ENCODE results near the gene NFAM1.

The NFAM1 gene

GRCh38 chr22:42336527-42337227 lies 95.5 kb downstream of the NFAM1 start:
- Mint-ChIP-seq H3K36me3 (ENCODE audit: low read depth) (no peaks in the 10 kb centered on the region), H3K4me3 (no peak overlapping the region), H3K27me3 (ENCODE audit: low read depth) (peaks cover 9% of the 10 kb centered on the region), H3K4me1 (ENCODE audit: low read depth) (no peaks in the 10 kb centered on the region), H3K9me3 (no peaks in the 10 kb centered on the region), H3K27ac (no peak overlapping the region)

- no peak overlapping the region for H3K4me3 Mint-ChIP-seq
- no peaks in the 10 kb centered on the region for H3K36me3 Mint-ChIP-seq (ENCODE audit: low read depth)
- no peaks in the 10 kb centered on the region for H3K9me3 Mint-ChIP-seq
- H3K27ac Mint-ChIP-seq = no peak overlapping the region
- peaks cover 5% of the 10 kb centered on the region for H3K27me3 Mint-ChIP-seq (ENCODE audit: low read depth)
- H3K4me1 Mint-ChIP-seq (ENCODE audit: low read depth) = no peaks in the 10 kb centered on the region
These were observed 96.3 kb downstream of the NFAM1 start for GRCh38 chr22:42335839-42336378.

GRCh38 chr22:42334875-42335512 lies 97.2 kb downstream of the NFAM1 start:
- no peaks in the 10 kb centered on the region for H3K36me3 Mint-ChIP-seq (ENCODE audit: low read depth)
- peaks cover 3% of the 10 kb centered on the region for H3K4me1 Mint-ChIP-seq (ENCODE audit: low read depth)
- H3K27me3 Mint-ChIP-seq (ENCODE audit: low read depth) = peaks cover 5% of the 10 kb centered on the region
- no peaks in the 10 kb centered on the region for H3K9me3 Mint-ChIP-seq
- no peak overlapping the region for H3K27ac Mint-ChIP-seq
- H3K4me3 Mint-ChIP-seq = no peak overlapping the region

GRCh38 chr22:42333544-42333943 lies 98.7 kb downstream of the NFAM1 start:
- Mint-ChIP-seq H3K36me3 (ENCODE audit: low read depth) (no peaks in the 10 kb centered on the region), H3K27me3 (ENCODE audit: low read depth) (peaks cover 5% of the 10 kb centered on the region), H3K9me3 (no peaks in the 10 kb centered on the region), H3K4me1 (ENCODE audit: low read depth) (peaks cover 3% of the 10 kb centered on the region), H3K27ac (no peak overlapping the region), H3K4me3 (no peak overlapping the region)

GRCh38 chr22:42332089-42332488 lies 100.1 kb downstream of the NFAM1 start:
- H3K9me3 Mint-ChIP-seq = no peaks in the 10 kb centered on the region
- peaks cover 16% of the 10 kb centered on the region for H3K4me1 Mint-ChIP-seq (ENCODE audit: low read depth)
- no peak overlapping the region for H3K4me3 Mint-ChIP-seq
- H3K36me3 Mint-ChIP-seq (ENCODE audit: low read depth) = no peaks in the 10 kb centered on the region
- H3K27me3 Mint-ChIP-seq (ENCODE audit: low read depth) = no peaks in the 10 kb centered on the region
- no peak overlapping the region for H3K27ac Mint-ChIP-seq

GRCh38 chr22:42331014-42331413 lies 101.2 kb downstream of the NFAM1 start:
- H3K4me1 Mint-ChIP-seq (ENCODE audit: low read depth) = peaks cover 19% of the 10 kb centered on the region
- no peaks in the 10 kb centered on the region for H3K27me3 Mint-ChIP-seq (ENCODE audit: low read depth)
- no peaks in the 10 kb centered on the region for H3K9me3 Mint-ChIP-seq
- no peak overlapping the region for H3K4me3 Mint-ChIP-seq
- no peak overlapping the region for H3K27ac Mint-ChIP-seq
- no peaks in the 10 kb centered on the region for H3K36me3 Mint-ChIP-seq (ENCODE audit: low read depth)

Data from T-helper 1 cell treated with Interleukin-12 subunit alpha and Interleukin-12 subunit beta and Interleukin-4 antibody, amounts not matched to agents 30 μg/mL and 1 μg/mL, for 36 hours (primary cell).